Muscle layer of duodenum (tissue), 2 donors: ENCODE measurements around the gene RNF212B.
"Not testable (repeated sequence)": the region's sequence is repeated elsewhere in the genome, so short reads cannot be mapped to it uniquely, and the experiment has no call there.

Experiments used
- H3K27ac ChIP-seq: one replicate; pipeline ENCODE4 v1.7.0; 2013; ENCODE audit warnings: mild to moderate bottlenecking, low read length
- H3K27me3 ChIP-seq: one replicate; pipeline ENCODE4 v1.7.0; 2013; ENCODE audit warnings: low read depth, mild to moderate bottlenecking, control low read depth, low read length
- H3K36me3 ChIP-seq, 2 donors: one replicate each; pipeline ENCODE4 v1.7.0; 2013; ENCODE audit warnings: low read length in 2 of 2, control low read depth in 1 of 2, mild to moderate bottlenecking in 1 of 2; ENCODE audit not compliant: insufficient read depth in 2 of 2, control insufficient read depth in 1 of 2
- H3K4me1 ChIP-seq, 2 donors: one replicate each; pipeline ENCODE4 v1.7.0; 2013; ENCODE audit warnings: low read length in 2 of 2, mild to moderate bottlenecking in 2 of 2, control low read depth in 1 of 2, moderate library complexity in 1 of 2; ENCODE audit not compliant: insufficient read depth in 2 of 2, control insufficient read depth in 1 of 2
- H3K4me3 ChIP-seq, 2 donors: one replicate each; pipeline ENCODE4 v1.7.0; 2013; ENCODE audit warnings: low read length in 2 of 2, low read depth in 1 of 2, mild to moderate bottlenecking in 1 of 2
- H3K9me3 ChIP-seq, 2 donors: one replicate each; pipeline ENCODE4 v1.7.0; 2013; ENCODE audit warnings: low read length in 2 of 2, control low read depth in 1 of 2, mild to moderate bottlenecking in 1 of 2; ENCODE audit not compliant: control insufficient read depth in 1 of 2
- donor health status: healthy.

RNF212B gene

DNA sequence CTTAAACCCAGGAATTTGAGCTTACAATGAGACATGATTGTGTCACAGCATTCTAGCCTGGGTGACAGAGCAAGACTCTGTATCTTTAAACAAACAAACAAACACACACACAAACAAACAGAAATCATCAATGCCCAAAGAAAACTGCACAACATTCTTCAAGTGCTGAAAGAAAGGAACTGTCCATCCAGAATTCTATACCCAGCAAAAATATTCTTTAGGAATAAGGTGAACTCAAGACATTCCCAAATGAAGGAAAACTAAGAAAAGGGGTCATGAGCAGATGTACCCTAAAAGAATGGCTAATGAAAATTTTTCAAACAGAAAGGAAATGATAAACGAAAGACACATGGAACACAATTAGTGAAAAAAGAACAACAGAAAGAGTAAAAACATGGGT, 22.3 kb upstream of the RNF212B start:
- Histone ChIP-seq H3K36me3 (no peaks in the 10 kb centered on the region), H3K27ac (no peak overlapping the region), H3K4me3 (no peak overlapping the region), H3K9me3 (peaks cover 4% of the 10 kb centered on the region in 2 donors), H3K27me3 (no peaks in the 10 kb centered on the region), H3K4me1 (no peaks in the 10 kb centered on the region)

DNA sequence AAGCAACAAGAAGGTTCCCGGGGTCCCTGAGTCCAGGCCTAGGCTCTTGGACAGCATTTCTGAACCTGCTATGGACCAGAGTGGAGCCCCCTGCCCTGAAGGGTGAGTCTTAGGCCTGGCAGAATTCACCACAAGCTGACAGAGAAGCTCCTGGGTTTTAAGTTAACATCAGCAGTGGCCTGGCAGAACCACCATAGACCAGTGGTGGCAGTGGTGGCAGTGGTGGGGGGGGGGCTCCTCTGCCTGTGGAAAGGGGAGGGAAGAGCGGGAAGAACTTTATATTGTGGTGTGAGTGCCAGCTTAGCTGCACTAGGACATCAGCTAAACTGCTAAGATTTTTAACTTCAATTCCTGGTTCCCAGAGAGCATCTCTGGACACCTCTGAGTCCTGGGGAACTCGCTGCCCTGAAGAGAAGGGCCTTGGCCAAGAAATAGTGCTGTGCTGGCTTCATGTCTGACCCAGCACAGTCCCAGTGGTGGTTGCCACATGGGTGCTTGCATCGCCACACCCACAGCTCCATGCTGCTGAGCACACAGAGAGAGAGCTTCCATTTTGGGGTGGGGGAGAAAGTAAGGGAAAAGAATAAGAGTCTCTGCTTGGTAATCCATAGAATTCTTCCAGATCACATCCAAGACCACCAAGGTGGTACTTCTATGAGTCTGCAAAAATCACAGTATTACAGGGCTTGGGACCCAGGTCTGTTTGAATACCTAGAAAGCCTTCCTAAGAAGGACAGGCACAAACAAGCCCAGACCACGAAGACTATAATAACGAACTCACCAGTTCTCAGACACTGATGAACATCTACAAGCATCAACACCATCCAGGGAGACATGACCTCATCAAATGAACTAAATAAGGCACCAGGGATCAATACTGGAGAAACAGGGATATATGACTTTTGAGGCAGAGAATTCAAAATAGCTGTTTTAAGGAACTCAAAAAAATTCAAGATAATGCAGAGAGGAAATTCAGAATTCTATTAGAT, 20.4 kb upstream of the RNF212B start:
- Histone ChIP-seq H3K4me3 (no peak overlapping the region), H3K9me3 (peaks cover 4% of the 10 kb centered on the region in 2 donors), H3K36me3 (no peaks in the 10 kb centered on the region), H3K27ac (no peak overlapping the region), H3K4me1 (no peaks in the 10 kb centered on the region), H3K27me3 (no peaks in the 10 kb centered on the region)

DNA sequence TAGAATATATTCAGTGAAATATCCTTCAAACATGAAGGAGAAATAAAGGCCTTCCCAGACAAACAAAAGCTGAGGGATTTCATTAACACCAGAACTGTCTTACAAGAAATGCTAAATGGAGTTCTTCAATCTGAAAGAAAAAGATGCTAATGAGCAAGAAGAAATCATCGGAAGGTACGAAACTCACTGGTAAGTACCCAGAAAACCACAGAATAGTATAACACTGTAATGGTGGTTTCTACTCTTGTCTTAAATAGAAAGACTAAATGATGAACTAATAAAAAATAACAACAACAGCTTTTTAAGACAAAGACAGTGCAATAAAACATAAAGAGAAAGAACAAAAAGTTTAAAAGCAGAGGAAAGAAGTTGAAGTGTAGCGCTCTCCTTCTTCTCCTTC, 18.7 kb upstream of the RNF212B start:
- Histone ChIP-seq H3K4me1 (no peaks in the 10 kb centered on the region), H3K27me3 (no peaks in the 10 kb centered on the region), H3K27ac (no peak overlapping the region), H3K36me3 (no peaks in the 10 kb centered on the region), H3K9me3 (peaks cover 4% of the 10 kb centered on the region in 2 donors), H3K4me3 (no peak overlapping the region)

DNA sequence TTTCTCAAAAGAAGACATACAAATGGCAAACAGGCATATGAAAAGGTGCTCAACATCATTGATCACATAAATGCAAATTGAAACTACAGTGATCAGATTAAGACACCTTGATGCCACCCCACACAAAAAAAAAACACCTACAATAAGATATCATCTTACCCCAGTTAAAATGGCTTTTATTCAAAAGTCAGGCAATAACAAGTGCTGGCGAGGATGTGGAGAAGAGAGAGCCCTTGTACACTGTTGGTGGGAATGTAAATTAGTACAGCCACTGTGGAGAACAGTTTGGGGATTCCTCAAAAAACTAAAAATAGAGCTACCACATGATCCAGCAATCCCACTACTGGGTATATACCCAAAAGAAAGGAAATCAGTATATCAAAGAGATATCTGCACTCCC, 12.8 kb upstream of the RNF212B start:
- not testable (repeated sequence) for H3K9me3 ChIP-seq, H3K27ac ChIP-seq, H3K4me1 ChIP-seq, H3K36me3 ChIP-seq, H3K27me3 ChIP-seq, H3K4me3 ChIP-seq

DNA sequence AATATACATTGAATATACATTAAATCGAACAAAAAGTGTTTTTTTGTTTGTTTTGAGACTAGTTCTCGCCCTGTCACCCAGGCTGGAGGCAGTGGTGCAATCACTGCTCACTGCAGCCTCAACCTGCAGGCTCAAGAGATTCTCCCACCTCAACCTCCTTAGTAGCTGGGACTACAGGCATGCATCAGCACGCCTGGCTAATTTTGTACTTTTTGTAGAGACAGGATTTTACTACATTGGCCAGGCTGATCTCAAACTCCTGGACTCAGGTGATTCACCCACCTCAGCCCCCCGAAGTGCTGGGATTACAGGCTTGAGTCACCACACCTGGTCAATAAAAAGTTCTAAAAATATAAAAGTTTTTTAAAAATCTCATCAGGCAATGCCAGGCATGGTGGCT, 10.2 kb upstream of the RNF212B start:
- Histone ChIP-seq H3K4me3 (no peak overlapping the region), H3K4me1 (no peaks in the 10 kb centered on the region), H3K27ac (no peak overlapping the region), H3K27me3 (no peaks in the 10 kb centered on the region), H3K36me3 (no peaks in the 10 kb centered on the region), H3K9me3 (no peaks in the 10 kb centered on the region)

DNA sequence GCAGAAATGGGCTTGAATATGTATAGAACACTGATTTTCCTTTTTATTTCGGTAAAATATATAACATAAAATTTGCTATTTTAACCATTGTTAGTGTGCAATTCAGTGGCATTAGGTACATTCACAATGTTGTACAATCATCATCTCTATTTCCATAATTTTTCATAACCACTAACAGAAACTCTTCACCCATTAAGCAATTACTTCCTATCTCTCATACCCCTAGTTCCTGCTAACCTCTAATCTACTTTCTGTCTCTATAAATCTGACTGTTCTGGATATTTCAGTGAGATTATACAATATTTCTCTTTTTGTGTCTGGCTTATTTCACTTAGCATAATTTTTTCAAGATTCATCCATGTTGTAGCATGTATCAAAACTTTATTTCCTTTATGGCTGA, 8.9 kb upstream of the RNF212B start:
- Histone ChIP-seq H3K4me1 (no peaks in the 10 kb centered on the region), H3K4me3 (no peak overlapping the region), H3K36me3 (no peaks in the 10 kb centered on the region), H3K9me3 (no peaks in the 10 kb centered on the region), H3K27me3 (no peaks in the 10 kb centered on the region), H3K27ac (no peak overlapping the region)

DNA sequence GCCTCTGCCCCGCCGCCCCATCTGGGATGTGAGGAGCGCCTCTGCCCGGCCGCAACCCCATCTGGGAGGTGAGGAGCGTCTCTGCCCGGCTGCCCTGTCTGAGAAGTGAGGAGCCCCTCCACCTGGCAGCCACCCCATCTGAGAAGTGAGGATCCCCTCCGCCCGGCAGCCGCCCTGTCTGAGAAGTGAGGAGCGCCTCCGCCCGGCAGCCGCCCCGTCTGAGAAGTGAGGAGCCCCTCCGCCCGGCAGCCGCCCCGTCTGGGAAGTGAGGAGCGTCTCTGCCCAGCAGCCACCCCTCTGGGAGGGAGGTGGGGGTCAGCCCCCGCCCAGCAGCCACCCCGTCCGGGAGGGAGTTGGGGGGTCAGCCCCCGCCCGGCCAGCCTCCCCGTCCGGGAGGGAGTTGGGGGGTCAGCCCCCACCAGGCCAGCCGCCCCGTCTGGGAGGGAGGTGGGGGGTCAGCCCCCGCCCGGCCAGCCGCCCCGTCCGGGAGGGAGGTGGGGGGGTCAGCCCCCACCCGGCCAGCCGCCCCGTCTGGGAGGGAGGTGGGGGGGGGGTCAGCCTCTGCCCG, 5.4 kb upstream of the RNF212B start:
- not testable (repeated sequence) for H3K4me3 ChIP-seq, H3K27me3 ChIP-seq, H3K27ac ChIP-seq, H3K4me1 ChIP-seq, H3K36me3 ChIP-seq, H3K9me3 ChIP-seq

DNA sequence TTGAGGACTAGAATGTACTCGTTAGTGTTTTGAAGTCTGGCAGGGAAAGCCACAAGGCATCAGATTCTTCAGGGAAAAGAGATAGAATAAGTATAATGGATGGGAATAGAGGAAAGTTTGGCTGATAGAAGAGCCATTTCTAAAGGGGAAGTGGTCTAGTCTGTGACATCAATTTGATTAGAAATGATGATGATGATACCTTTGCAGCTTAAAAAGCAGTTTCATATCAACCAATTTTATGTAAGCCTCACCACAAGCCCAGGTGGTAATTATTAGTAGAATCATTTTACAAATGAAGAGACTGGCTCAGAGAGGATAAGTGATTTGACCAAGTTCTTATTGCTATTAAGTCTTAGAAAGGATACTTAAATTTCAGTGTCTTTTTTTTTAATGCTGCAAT, 2.9 kb downstream of the RNF212B start:
- no peaks in the 10 kb centered on the region for H3K27me3 ChIP-seq
- H3K4me1 ChIP-seq = no peaks in the 10 kb centered on the region
- no peaks in the 10 kb centered on the region for H3K9me3 ChIP-seq
- no peak overlapping the region for H3K27ac ChIP-seq
- no peak overlapping the region for H3K4me3 ChIP-seq
- H3K36me3 ChIP-seq = no peaks in the 10 kb centered on the region

DNA sequence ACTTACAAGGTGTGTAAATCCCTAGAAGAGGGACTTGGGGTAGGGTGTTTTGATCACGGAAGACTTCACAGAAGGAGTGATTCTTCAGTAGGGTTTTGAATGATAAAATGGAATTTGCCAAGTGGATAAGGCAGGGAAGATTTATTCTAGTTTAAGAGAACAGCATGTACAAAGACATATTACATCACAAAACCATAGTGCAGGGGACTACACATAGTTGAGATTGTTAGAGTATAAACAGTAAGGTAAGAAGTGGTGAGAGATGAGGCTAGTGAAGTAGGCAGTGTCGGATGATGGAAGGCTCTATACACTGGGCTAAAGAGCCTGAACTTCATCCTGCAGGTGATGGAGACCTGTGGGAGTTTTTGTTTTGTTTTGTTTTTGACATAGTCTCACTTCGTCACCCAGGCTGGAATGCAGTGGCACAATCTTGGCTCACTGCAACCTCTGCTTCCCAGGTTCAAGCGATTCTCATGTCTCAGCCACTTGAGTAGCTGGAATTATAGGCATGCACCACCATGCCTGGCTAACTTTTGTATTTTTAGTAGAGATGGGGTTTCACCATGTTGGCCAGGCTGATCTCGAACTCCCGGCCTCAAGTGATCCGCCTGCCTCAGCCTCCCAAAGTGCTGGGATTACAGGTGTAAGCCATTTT, 3.5 kb downstream of the RNF212B start:
- not testable (repeated sequence) for H3K27me3 ChIP-seq, H3K4me3 ChIP-seq, H3K4me1 ChIP-seq, H3K36me3 ChIP-seq, H3K27ac ChIP-seq, H3K9me3 ChIP-seq

DNA sequence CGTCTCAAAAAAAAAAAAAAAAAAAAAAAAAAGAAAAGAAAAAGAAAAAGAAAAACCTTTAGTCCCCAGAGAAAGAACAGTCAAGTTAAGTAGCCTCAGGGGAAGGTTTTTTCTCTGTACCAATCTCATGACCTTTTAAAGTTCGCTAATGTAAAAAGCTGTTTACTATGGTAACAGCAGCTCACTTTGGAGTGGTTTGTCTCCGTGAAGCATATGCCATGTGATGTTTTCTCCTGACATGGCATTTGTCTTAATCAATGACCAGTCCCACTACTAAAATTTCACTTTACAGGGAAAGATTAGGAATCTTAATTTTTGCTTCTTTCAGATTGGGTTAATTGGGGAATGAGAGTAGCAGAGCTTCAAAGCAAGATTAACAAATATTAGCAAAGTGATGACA, 4.3 kb downstream of the RNF212B start:
- Histone ChIP-seq H3K4me1 (no peaks in the 10 kb centered on the region), H3K36me3 (no peaks in the 10 kb centered on the region), H3K27ac (no peak overlapping the region), H3K27me3 (no peaks in the 10 kb centered on the region), H3K4me3 (no peak overlapping the region), H3K9me3 (no peaks in the 10 kb centered on the region)

DNA sequence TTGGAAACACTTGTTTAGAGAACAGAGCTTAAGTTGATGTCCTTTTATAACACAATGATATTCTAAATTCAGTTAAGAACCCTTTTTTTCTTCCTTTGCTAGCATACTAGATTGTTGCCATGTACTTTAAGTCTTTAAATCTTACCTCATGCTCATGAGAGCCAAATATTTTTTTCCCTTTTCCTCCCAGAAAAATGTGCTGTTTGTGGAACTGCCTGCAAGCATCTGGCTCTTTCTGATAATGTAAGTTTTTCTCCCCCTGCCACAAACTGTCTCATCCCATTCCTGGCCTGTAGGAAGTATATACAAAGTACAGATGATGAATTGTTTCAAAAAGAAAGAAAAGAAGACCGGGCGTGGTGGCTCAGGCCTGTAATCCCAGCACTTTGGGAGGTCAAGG, 5.3 kb downstream of the RNF212B start:
- H3K36me3 ChIP-seq = no peaks in the 10 kb centered on the region
- H3K4me3 ChIP-seq = no peak overlapping the region
- no peak overlapping the region for H3K27ac ChIP-seq
- H3K9me3 ChIP-seq = no peaks in the 10 kb centered on the region
- no peaks in the 10 kb centered on the region for H3K4me1 ChIP-seq
- H3K27me3 ChIP-seq = no peaks in the 10 kb centered on the region
